IPS DF 19.7 (cell line): ENCODE results near the gene HORMAD2.
"Not testable (repeated sequence)": the region's sequence is repeated elsewhere in the genome, so short reads cannot be mapped to it uniquely, and the experiment has no call there.

Experiments
- DNase-seq: peaks from one replicate; pipeline ENCODE4 v3.0.0-alpha.2; 2013; ENCODE audit warnings: low read depth, low spot score

The HORMAD2 gene

DNA sequence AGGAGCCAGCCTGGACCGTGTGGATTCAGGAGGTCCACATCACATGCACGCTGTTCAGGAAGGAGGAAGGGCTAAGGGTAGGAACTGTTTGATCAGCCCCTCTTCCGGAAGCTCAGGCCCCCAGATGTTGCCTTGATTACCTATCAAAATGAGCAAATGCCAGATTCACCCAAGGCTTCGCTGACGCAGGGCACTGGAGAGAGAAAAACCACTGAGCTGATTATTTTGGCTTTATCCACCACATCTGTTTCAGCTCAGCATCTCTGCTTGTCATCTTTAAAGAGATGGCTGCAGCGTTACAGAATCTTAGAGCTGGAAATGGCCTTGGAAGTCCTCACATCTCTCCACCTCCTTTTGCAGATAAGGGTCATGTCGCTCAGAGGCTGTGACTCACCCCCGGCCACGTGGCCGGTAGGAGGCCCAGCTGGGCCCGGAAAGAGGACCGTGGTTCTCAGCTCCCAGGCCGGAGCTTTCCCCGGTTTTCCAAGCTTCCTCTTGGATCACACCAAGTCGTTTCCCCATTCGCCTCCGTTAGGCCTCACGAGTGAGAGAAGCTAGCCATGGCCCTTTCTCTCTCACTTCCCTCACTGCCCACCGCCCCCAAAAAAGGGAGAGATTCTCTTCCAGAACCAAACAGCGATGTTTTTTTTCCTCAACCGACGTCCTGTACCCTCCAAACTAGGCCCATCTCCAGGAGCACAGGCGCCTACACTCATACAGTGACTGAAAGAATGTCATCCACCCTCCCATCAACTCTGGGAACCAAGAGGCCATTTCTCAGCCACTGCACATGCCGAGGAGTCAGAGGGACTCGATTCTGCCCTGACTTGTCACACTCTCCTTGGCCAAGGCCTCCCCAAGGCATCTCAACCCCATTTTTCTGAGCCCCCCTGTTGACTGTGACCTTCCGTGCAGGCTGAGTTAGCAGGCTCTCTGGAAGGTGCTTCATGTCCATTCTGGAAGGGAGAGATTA lies 128.7 kb downstream of the HORMAD2 start:
- no peak for DNase-seq

DNA sequence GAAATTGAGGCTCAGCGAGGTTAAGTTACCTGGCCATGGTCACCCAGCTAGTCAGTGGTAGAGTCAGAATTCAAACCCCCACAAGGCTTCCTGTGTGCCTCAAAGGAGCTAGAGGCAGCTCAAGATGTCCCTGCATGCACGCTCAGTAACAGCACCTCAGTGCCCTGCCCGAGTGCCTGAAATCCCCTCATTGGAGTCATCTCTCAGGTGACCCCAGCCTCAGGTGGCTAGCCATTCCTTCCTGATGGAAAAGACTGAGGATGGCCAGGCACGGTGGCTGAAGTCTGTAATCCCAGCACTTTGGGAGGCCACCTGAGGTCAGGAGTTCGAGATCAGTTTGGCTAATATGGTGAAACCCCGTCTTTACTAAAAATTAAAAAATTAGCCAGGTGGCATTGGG lies 129.4 kb downstream of the HORMAD2 start:
- no peak for DNase-seq

DNA sequence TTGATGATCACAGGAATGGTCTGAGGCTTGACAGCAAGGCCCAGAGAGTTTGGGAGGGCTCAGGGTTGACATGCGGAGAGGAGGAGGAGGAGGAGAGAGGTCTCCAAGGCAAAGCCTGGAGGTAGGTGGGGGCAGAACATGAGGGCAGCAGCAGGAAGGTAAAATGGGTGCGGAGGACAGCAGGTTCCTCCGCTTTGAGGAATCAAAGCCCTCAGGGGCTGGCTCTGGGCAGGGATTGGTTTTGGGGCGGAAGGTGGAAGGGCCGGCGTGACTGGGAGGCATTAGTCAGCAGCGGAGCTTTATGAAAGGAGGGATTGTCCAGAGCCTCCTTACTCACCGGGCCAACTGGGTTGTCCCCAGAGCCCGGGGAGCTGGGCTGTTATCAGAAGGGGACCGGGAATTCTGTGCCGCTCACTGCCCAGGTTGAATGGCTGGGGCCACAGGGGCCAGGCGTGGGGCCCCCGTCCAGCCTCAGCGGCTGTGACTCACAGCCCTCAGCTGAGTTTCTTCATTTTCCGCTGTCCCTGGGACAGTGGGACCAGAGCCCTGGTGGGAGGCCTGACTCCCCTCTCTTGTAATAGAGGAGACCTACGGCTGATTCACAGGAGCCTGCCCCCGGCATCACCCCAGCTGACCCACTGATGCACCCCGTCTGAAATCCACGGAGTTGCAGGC lies 130.1 kb downstream of the HORMAD2 start:
- DNase-seq = no peak

DNA sequence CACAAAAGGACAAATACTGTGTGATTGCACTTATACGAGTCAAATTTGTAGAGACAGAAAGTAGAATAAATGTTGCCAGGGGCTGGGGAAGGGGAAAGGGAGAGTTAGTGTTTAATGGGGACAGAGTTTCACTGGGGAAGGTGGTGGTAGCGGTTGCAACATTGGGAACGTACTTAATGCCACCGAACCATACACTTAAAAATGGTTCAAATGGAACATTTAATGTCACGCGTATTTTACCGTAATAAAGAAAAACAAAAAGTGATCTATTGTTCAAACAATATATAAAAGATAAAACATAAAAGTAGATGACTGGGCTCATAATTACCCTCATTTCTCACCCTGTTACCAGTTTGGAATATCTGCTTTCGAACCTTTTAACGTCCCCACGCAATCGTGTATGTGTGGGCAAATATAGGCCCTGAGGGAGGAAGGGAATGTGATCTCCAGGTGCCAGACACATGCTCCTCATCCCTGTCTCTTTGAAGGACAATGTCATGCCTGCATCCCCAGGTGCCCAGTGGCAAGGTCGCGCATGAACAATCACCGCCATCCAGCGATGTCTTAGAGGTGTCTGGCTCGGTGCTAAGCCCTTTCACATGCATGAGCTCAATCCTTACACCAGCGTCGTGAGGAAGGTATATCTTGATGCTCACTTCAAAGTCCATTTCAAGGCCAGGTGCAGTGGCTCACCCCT lies 131.0 kb downstream of the HORMAD2 start:
- no peak for DNase-seq

DNA sequence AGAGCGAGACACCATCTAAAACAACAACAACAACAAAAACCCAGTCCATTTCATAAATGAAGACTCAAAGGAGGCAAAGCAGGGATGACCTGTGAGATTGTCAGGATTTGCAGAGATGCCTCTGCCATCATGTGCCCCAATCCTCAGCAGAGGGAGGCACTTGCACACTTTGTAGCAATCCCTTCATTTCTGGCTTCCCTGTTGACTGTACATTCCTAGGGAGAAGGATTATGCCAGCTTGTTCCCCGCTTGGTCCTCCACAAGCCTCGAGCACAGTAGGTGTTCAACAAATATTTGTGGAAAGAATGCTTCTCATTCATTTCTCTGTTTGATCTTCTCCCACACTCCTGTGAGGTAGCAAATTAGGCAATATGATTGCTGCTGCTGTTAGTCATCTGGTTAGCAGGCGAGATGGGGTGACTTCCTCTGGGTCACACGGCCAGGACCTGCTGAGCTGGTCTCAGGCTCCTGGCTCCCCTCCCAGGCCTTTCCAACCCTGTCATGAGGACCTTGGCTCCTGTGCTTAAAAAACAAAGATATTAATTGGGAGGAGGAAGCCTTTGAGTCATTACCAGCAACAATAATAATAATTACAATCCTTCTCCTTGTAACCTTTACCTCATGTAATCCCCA lies 132.2 kb downstream of the HORMAD2 start:
- DNase-seq = no peak

DNA sequence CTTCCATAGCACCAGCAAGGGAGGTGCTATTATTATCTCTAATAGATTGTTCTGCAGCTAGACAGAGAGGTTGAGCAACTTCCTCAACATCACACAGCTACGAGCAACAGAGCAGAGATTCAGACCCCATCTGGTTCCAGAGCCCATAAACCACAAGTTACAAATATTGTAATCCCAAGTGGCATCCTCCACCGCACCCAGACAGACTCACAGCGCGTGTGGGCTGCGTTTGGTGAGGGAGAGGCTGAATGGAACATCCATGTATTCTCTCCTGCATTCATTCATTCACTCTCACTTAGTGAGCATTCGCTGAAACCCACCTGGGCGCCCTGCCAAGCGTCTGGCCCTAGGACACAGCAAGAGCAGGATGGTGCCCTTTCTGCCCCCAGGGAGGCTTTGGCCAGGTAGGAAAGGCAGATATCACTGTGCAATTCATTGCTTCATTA lies 132.8 kb downstream of the HORMAD2 start:
- no peak for DNase-seq

DNA sequence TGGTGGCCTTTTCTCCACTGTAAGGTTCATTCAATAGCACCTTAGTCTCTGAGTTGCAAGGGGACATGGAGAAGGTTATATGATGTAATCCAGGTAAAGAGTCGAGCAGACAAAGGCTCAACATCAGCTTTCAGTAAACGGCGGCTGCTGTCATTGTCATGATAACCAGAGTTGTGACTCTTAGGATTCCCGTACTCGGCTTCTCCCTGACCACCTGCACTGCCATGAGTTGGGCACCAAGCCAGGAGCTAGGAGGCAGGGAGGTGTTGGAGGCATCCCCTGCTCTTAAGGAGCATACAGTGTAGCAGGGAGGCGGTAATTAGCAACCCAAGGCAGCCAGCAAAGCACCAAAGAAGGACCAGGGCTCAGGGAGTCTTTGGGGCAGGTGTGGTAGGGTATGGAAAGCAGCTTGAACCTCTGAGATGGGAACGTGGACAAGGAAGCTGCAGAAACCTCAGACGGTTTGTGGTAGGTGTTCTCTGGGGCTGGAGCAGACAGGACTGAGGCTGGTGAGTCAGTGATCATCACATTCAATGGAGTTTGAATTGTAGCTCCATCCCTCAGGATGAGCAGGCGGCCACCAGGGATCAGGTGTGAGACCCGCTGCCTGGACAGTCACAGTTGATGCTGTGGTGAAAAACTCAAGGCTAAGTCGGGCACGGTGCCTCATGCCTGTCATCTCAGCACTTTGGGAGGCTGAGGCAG lies 134.6 kb downstream of the HORMAD2 start:
- no peak for DNase-seq

DNA sequence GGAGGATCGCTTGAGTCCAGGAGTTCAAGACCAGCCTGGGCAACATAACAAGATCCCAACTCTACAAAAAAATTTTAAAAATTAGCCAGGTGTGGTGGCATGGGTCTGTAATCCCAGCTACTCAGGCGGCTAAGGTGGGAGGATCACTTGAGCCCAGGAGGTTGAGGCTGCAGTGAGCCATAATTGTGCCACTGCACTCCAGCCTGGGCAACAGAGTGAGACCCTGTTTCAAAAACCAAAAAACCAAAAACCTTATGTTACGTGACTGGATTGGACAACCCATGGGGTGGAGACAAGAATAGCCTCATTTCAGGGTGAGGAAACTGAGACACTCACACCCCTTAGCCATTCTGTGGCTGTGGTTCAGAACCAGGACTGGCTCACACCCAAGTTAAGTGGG lies 136.0 kb downstream of the HORMAD2 start:
- not testable (repeated sequence) for DNase-seq

DNA sequence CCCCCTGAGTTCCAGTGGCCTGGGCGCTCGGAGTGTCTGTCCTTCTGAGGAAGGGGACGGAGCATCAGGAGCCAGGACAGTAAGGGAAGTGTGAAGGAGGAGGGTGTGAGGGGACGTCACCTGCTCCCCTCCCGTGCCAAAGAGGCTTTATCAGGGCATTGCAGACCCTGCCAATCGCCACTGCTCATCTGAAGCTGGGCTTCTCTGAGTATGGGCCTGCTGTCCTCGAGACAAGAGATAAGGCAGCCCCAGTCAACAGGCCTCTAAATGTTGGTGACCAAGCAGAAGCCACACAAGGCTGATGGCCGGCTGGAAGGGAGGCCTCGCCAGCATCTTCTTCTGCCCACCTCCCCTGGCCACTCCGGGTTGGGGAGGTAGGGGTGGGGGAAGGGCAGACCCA lies 136.4 kb downstream of the HORMAD2 start:
- no peak for DNase-seq

DNA sequence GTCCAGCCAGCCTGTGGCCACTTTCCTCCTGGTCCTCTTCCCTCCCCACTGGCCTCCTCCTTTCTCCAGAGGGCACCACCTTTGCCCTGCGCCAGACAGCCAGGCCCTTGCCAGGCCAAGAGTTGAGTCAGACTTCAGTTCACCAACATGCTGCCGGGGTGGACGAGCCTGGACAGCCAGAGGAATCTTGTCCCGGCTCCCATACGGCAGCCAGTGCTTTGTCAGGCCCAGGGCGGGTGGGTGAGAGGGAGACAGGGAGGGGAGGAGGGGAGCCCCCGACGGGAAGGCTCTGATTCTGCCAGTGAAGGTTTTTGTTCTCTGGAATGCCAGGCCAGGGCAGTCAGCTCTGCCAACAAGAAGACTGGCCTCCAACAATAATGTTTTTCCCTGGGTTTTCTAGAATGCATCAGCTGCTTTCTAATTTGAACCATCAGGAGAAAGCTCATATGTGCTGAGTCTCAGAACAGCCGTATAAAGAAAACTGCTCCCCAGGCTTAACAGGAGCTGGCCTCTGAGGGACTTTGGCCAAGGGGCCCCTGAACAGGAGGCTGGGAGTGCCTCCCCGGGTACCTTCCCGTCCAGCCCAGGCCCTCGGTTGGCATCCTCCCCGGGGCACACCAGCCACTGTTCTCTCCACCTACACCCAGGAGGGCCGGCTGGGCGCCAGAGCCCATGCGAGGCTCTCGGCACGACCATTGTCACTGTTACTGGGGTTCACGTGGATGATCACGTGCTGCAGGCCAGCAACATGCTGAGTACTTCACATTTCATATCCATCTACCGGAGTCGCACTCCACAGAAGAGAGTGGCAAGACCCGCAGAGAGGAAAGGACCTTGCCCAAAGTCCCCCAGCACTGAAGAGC lies 137.7 kb downstream of the HORMAD2 start:
- no peak for DNase-seq

DNA sequence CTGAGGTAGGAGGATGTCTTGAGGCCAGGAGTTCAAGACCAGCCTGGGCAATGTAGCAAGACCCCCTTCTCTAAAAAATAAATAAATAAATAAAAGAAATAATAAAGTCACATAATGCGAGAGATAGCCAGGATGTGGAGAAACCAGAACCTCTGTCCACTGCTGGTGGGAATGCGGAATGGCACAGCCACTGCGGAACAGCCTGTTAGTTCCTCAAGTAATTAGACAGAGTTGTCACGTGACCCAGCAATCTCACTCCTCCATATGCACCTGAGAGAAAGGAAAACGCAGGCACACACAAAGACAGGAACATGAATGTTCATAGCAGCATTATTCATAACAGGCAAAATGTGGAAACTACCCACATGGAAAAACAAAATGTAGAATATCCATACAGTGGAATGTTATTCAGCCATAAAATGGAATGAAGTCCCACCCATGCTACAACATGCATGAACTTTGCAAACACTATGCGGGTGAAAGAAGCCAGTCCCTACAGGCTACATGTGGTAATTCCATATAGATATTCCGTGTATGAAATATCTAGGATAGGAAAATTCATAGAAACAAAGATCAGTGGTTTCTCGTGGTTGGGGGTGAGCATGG lies 138.9 kb downstream of the HORMAD2 start:
- DNase-seq = no peak

DNA sequence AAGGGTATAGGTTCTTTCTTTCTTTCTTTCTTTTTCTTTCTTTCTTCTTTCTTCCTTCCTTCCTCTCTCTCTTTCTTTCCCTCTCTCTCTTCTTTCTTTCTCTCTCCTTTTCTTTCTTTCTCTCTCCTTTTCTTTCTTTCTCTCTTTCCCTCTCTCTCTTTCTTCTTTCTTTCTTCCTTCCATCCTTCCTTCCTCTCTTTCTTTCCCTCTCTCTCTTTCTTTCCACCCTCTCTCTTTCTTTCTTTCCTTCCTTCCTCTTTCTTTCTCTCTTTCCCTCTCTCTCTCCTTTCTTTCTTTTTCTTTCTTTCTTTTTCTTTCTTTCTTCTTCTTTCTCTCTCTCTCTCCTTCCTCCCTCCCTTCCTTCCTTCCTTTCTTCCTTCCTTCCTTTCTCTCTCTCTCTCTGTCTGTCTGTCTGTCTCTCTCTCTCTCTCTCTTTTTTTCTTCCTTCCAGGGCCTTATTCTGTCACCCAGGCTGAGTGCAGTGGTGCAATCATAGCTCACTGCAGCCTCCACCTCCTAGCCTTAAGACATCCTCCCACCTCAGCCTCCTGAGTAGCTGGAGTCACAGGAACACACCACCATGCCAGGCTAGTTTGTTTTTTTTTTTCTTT lies 139.5 kb downstream of the HORMAD2 start:
- no peak for DNase-seq

DNA sequence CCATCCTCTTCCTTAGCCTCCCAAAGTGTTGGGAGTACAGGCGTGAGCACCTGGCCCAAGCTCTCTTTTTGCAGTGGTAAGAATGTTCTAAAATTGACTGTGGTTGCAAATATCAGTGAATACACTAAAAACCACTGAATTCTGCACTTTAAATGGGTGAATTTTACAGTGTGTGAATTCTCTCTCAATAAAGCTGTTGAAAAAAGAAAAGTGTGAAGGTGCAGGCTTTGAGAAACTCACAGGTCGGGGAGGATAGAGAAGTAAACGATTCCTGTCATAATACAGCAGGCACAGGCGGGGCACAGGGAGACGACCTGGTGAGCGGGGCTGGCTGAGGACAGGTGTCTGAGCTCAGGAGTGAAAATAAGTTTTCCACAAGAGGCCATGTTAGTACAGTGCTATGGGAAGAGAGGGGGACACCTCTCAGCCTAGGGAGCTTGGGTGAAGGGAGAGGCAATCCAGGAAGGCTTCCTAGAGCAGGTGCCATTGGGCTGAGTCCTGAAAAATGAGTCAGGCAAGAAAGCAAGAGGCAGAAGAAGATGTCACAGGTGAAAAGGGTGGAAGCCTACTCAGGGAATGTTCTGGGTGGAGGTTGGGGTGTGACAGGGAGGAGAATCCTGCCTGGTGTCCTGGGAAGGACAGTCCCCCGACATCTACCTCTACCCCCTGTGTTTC lies 140.2 kb downstream of the HORMAD2 start:
- DNase-seq = no peak

DNA sequence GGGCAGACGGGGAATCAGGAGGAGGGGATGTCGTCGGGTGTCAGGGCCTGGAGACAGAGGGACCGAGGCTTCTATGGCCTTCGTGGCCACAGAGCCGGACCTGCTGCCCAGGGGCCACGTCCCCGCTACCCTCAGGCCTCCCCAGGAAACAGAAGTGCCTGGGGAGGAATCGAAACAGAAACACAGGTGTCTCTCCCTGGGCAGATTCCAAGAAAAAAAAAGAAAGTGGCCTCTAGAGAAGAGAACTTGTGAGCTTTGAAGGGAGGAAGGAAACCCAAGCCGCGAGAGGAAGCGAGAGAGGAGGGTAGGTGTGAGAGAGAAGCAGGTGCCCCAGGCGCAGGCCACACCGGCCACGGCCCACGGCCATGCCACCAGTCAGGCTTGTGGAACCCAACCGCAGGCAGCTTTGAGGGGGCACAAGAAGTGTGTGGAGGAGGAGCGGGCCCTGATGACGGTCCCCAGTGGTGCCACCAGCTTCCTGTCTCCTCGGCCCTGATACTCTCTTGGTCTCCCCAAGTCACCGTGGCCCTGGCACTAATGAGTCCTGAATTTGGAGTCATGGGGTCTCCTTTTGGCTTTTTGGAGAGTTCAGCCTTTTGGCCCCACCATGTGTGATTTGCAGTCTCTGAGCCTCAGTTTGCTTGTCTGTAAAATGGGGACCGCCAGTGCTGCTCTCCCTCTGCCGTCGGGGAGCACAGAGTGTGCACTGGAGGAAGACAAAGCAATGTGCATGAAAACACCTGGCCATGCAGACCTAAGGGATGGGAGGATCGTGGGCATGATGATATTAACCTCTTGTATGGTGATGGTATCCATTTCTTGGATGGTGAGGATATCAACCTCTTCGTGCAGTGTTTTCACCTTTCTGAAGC lies 141.1 kb downstream of the HORMAD2 start:
- DNase-seq = no peak

DNA sequence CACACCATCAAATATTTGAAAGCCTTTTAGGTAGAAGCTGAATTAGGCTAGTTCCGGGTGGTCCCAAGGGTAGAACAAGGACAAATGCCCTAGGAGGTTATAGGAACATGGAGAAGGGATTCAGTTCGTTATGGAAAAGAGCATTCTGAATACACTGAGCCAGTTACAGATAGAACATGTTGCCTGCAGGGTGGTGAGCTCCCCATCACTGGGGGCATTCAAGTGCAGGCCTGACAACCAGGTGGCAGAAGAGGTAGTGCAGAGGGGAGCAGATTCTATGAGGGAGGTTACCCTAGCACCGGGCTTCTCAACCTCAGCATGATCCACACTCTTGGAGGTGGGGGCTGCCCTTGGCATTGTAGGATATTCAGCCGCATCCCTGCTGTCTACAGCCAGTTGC lies 142.1 kb downstream of the HORMAD2 start:
- DNase-seq = no peak

DNA sequence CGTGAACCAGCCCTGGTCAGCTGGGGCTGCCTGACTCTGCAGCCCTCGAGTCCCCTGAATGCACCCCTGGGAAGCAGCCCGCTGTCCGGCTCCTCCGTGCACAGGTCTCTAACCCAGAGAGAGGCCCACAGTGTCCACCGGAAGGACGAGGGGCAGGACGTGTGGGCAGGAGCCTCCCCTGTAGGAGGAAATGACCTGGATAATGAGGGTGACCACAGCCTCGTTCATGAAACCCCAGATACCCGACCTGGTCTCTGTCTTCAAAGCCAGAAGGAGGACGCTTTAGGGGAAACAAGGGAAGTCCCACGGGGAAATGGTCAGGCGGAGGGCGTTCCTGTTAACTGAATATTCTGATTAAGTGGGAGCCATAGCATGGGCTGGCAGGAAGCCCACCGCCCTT lies 143.0 kb downstream of the HORMAD2 start:
- no peak for DNase-seq

DNA sequence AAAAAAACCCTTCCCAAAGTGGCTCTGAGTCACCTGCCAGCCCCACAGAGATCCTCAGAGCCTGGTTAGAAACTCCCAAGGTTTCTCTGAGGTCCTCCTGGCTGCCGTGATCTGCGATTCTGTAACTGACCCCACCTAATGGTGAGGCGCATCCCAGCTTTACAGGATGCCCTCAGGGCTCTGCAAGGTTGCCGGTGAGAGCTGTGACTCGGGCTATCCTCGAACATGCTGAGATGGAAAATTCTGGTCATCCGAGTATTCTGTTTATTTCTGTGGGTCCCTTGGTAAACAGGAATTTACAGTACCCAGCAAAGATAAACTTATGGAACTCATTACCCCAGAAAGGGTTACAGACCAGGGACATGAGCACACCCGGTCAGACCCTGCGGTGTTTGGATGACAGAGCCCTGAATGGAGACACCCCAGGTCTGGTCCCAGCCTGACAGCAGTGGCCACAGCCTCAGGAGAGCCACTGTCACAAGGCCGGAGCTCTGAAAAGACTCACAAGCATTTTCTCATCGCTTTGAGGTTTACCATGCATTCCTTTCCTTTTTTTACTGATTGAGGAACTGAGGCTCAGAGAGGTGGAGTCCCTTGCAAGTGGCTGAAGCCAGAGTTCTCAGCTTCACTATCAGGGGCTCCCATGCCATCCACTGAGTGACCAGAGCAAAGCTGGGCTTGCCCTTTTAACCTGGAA lies 144.0 kb downstream of the HORMAD2 start:
- DNase-seq = no peak
